DND-41 (cell line): ENCODE measurements around the gene CLASP1.

Source experiments
- ATAC-seq: fragments of 200-7000 bp; cut with Tn5 transposase; 3 replicates; pipeline ENCODE4 v1.9.1; 2021; ENCODE audit warnings: low read depth; ENCODE audit not compliant: insufficient read depth
- DNase-seq: peaks from one replicate; pipeline ENCODE4 v3.0.0-alpha.2; 2020
- H2AFZ ChIP-seq: 2 replicates; pipeline ENCODE4 v1.6.0; 2012; ENCODE audit warnings: low read depth, low read length
- H3K27ac ChIP-seq: 2 replicates; pipeline ENCODE4 v1.5.1; 2012; ENCODE audit warnings: low read length, inconsistent platforms
- H3K27me3 ChIP-seq: fragments of 200-600 bp; sonication (generic); 2 replicates; pipeline ENCODE4 v1.6.0; 2012; ENCODE audit warnings: low read length, mild to moderate bottlenecking, inconsistent platforms; ENCODE audit not compliant: insufficient read depth, poor library complexity
- H3K36me3 ChIP-seq: 2 replicates; pipeline ENCODE4 v1.5.1; 2012; ENCODE audit warnings: low read length, inconsistent platforms; ENCODE audit not compliant: insufficient read depth
- H3K4me1 ChIP-seq: 2 replicates; pipeline ENCODE4 v1.5.1; 2012; ENCODE audit warnings: mild to moderate bottlenecking, low read length; ENCODE audit not compliant: insufficient read depth
- H3K4me2 ChIP-seq: 2 replicates; pipeline ENCODE4 v1.6.0; 2012; ENCODE audit warnings: mild to moderate bottlenecking, moderate library complexity, low read length, inconsistent platforms; ENCODE audit not compliant: insufficient read depth
- H3K4me3 ChIP-seq, 2 experiments: fragments of 200-600 bp in 1 of 2; shearing (Covaris generic) in 1 of 2; 2 replicates each; pipeline ENCODE4 v1.5.1; 2012 to 2016; ENCODE audit warnings: inconsistent platforms in 2 of 2, low read length in 2 of 2, mild to moderate bottlenecking in 2 of 2, low read depth in 1 of 2, moderate library complexity in 1 of 2
- H3K79me2 ChIP-seq: 2 replicates; pipeline ENCODE4 v1.6.0; 2012; ENCODE audit warnings: low read length, inconsistent platforms; ENCODE audit not compliant: insufficient read depth
- H3K9ac ChIP-seq: 2 replicates; pipeline ENCODE4 v1.6.0; 2012; ENCODE audit warnings: low read depth, mild to moderate bottlenecking, inconsistent platforms, low read length, moderate library complexity
- H3K9me3 ChIP-seq: 2 replicates; pipeline ENCODE4 v1.5.1; 2012; ENCODE audit warnings: low read length, moderate library complexity, mild to moderate bottlenecking, inconsistent platforms; ENCODE audit not compliant: insufficient read depth, severe bottlenecking
- H4K20me1 ChIP-seq: 2 replicates; pipeline ENCODE4 v1.6.0; 2012; ENCODE audit warnings: low read length; ENCODE audit not compliant: insufficient read depth
- CTCF ChIP-seq: IDR thresholded peaks from 2 replicates; pipeline ENCODE4 v1.5.1; 2012; ENCODE audit warnings: borderline replicate concordance, low read length, moderate library complexity, mild to moderate bottlenecking; ENCODE audit not compliant: poor library complexity, severe bottlenecking; ENCODE audit errors: extremely low read depth
- EZH2 ChIP-seq: IDR thresholded peaks from 3 replicates; pipeline ENCODE4 v1.6.1; 2012; ENCODE audit warnings: borderline replicate concordance, low read depth, mild to moderate bottlenecking, moderate library complexity, low read length, inconsistent platforms; ENCODE audit not compliant: severe bottlenecking

CLASP1 gene

GRCh38 chr2:121686902-121687301 is 37.6 kb upstream of the CLASP1 start:
- no peak overlapping the region for H3K4me3 ChIP-seq
- no peak overlapping the region for H3K27ac ChIP-seq
- no peak overlapping the region for H3K4me2 ChIP-seq
- peaks cover 18% of the 10 kb centered on the region for H3K9me3 ChIP-seq
- H3K79me2 ChIP-seq, result no peaks in the 10 kb centered on the region
- no peak overlapping the region for H3K9ac ChIP-seq
- H3K27me3 ChIP-seq, result no peaks in the 10 kb centered on the region
- no peak overlapping the region for H2AFZ ChIP-seq
- DNase-seq (no peak), ATAC-seq (no peak)
- no peak for TF ChIP-seq EZH2
- TF ChIP-seq CTCF, result no peak
- H4K20me1 ChIP-seq, result no peaks in the 10 kb centered on the region
- H3K36me3 ChIP-seq, result no peaks in the 10 kb centered on the region
- no peaks in the 10 kb centered on the region for H3K4me1 ChIP-seq

- no peak overlapping the region for H3K9ac ChIP-seq
- H3K4me1 ChIP-seq, result no peaks in the 10 kb centered on the region
- H3K4me3 ChIP-seq, result no peak overlapping the region
- H3K9me3 ChIP-seq, result peaks cover 21% of the 10 kb centered on the region
- H3K36me3 ChIP-seq, result no peaks in the 10 kb centered on the region
- ATAC-seq (no peak), DNase-seq (no peak)
- no peaks in the 10 kb centered on the region for H3K27me3 ChIP-seq
- TF ChIP-seq CTCF (no peak), EZH2 (no peak)
- no peak overlapping the region for H3K4me2 ChIP-seq
- H4K20me1 ChIP-seq, result no peaks in the 10 kb centered on the region
- no peak overlapping the region for H3K27ac ChIP-seq
- no peaks in the 10 kb centered on the region for H3K79me2 ChIP-seq
- no peak overlapping the region for H2AFZ ChIP-seq
These were observed 37.0 kb upstream of the CLASP1 start for GRCh38 chr2:121686218-121686617.

- Histone ChIP-seq H2AFZ (no peak overlapping the region), H3K9ac (no peak overlapping the region), H3K27ac (no peak overlapping the region), H3K4me2 (no peak overlapping the region), H3K36me3 (no peaks in the 10 kb centered on the region), H3K4me3 (no peak overlapping the region), H3K27me3 (no peaks in the 10 kb centered on the region), H4K20me1 (no peaks in the 10 kb centered on the region), H3K9me3 (peaks cover 21% of the 10 kb centered on the region), H3K79me2 (no peaks in the 10 kb centered on the region), H3K4me1 (no peaks in the 10 kb centered on the region)
- no peak for TF ChIP-seq CTCF
- no peak for TF ChIP-seq EZH2
- DNase-seq (no peak), ATAC-seq (no peak)
These were observed 33.4 kb upstream of the CLASP1 start for GRCh38 chr2:121682396-121683298.
